Heart right ventricle (tissue), 16 donors: Measurements from ENCODE around the gene RFTN1. TPM values are rescaled to one million over a fixed set of nuclear protein-coding genes. Genes with fewer than 3 reads are reported as not detected.

Experiments
- ATAC-seq, 8 donors: fragments of 200-7000 bp; cut with Tn5 transposase; one replicate each; pipeline ENCODE4 v1.9.1; 2020; ENCODE audit warnings: mild to moderate bottlenecking in 8 of 8, moderate library complexity in 8 of 8, moderate number of reproducible peaks in 1 of 8
- DNase-seq, 2 donors: peaks; one replicate each; pipeline ENCODE4 v3.0.0-alpha.2; 2020
- H3K27ac ChIP-seq, 10 donors: fragments of 200-600 bp; sonication (generic) in 2 of 10; one replicate each; pipeline versions ENCODE4 v1.5.0 to v1.8.0; 2020 to 2022; ENCODE audit warnings: mild to moderate bottlenecking in 3 of 10
- H3K27me3 ChIP-seq, 7 donors: fragments of 200-600 bp; one replicate each; pipeline ENCODE4 v1.8.0; 2021 to 2022; ENCODE audit warnings: mild to moderate bottlenecking in 2 of 7
- H3K36me3 ChIP-seq, 9 donors: fragments of 200-600 bp; sonication (generic) in 1 of 9; one replicate each; pipeline versions ENCODE4 v1.5.0 to v1.8.0; 2020 to 2022; ENCODE audit warnings: mild to moderate bottlenecking in 2 of 9
- H3K4me1 ChIP-seq, 9 donors: fragments of 200-600 bp; sonication (generic) in 1 of 9; one replicate each; pipeline versions ENCODE4 v1.5.0 to v1.8.0; 2020 to 2022; ENCODE audit warnings: mild to moderate bottlenecking in 4 of 9
- H3K4me3 ChIP-seq, 10 donors: fragments of 200-600 bp; sonication (generic) in 2 of 10; one replicate each; pipeline versions ENCODE4 v1.5.0 to v1.8.0; 2020 to 2022; ENCODE audit warnings: mild to moderate bottlenecking in 7 of 10, moderate library complexity in 2 of 10
- H3K9me3 ChIP-seq, 11 donors: fragments of 200-600 bp in 10 of 11; sonication (generic) in 2 of 11; one replicate each; pipeline versions ENCODE4 v1.5.0 to v1.8.0; 2013 to 2022; ENCODE audit warnings: mild to moderate bottlenecking in 2 of 11, control low read depth in 1 of 11, moderate library complexity in 1 of 11
- WGBS, 2 donors: extraction: QIAGEN DNeasy Blood & Tissue Kit; methylation state at CpG; one replicate each; pipeline ENCODE4 v1.1.7; 2013; ENCODE audit warnings: inconsistent platforms in 1 of 2; 5-methylcytosine and 5-hydroxymethylcytosine counted together
- intact Hi-C, 10 donors: fragments of 100-400 bp; cut with DNase I; formaldehyde crosslinking; loops; one replicate each; pipeline versions ENCODE4 v1.11.1 to v1.14.2; 2022
- polyA plus RNA-seq, 2 donors: library from polyadenylated mRNA; stranded (reverse); fragments of 200-250 nt; gene quantifications; one replicate each; pipeline ENCODE4 v1.2.3, GENCODE V29; 2013
- total RNA-seq, 10 donors: library from RNA; stranded (reverse); fragmentation: NEBNext Ultra II Directional in 3 of 10; extraction: Animal tissue kit (Norgen Biotek cat#: 25700) in 3 of 10; gene quantifications; one replicate each; pipeline versions ENCODE4 v1.2.1 to v1.2.4, GENCODE V29; 2021 to 2023
- TF ChIP-seq, protein P1 (sequence below), 9 donors: fragments of 200-600 bp; sonication (generic) in 2 of 9; IDR thresholded peaks; one replicate each; pipeline versions ENCODE4 v1.5.0 to v1.8.0; 2021 to 2022; ENCODE audit warnings: antibody characterized with exemption in 9 of 9, mild to moderate bottlenecking in 5 of 9, moderate library complexity in 1 of 9
- donor health status: Arrhythmogenic right ventricular cardiomyopathy.
- donor health status: ischemic (EF 13 %, LVEDD 7.1; RV severe dilation, severe dysfunction).
- donor health status: healthy with polysubstance abuse.
- donor health status: DM: no; HTN: yes; CAD: no.
- donor health status: DM: no; HTN: no; CAD: no.
- donor health status: ischemic (EF 25% LVEDD 6.9; RV normal size, moderate dysfunction).
- donor health status: ischemic (EF 25% LVEDD 5.7; RV mildly dilated, moderate dysfunction).
- donor health status: healthy.
- donor health status: DM: yes; HTN: yes; CAD: no.
- donor health status: Ischemic cardiomyopathy.
- donor health status: ischemic (EF 35%, LVEDD 5.7; RV mildly dilated, moderate dysfunction).
- donor health status: nonischemic (EF 11% LVEDD 7.7; RV severe dilation, severe dysfunction).
- donor health status: DM: yes; HTN: yes; CAD: no.
- donor health status: PGD.
- donor health status: ischemic (EF 29% LVEDD 5.4; RV normal size, mild dysfunction).
- donor health status: nonischemic (EF 23%, LVEDD 6.1; RV moderate dilation, normal function).

Gene RFTN1
- total and polyA plus RNA-seq, 12 donors, result 17.4 to 32.2 (median 24.0) TPM

DNA sequence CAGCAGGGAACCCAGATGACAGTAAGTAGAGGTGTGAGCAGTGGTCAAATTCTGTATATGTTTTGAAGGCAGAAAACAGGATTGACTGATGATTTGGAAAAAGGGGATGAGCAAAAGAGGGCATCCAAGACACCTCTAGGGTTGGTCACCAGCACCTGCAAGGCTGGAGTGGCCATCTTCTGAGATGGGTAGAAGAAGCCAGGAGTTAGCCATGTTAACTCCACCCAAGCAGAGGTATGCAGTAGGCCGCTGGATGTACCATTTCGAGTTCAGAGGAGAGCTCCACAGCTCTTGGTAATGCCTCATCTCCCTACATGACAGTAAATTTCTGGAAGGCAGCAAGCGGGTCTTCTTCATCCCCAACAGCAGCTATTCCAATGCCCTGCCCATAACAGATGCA, 7.0 kb downstream of the RFTN1 start:
- intact Hi-C loops, result no loop called here
- Histone ChIP-seq H3K4me3 (no peak overlapping the region), H3K36me3 (peaks cover 0 to 4% (median 0%) of the 10 kb centered on the region in 9 donors), H3K9me3 (no peaks in the 10 kb centered on the region), H3K4me1 (peaks cover 7 to 95% (median 51%) of the 10 kb centered on the region in 9 donors), H3K27me3 (no peaks in the 10 kb centered on the region), H3K27ac (no peak overlapping the region)
- 79 to 98% methylated on average over 3 of the region's 3 CpGs for WGBS, 2 donors
- DNase-seq (no peak), ATAC-seq (no peak)
- TF ChIP-seq, protein P1, sequence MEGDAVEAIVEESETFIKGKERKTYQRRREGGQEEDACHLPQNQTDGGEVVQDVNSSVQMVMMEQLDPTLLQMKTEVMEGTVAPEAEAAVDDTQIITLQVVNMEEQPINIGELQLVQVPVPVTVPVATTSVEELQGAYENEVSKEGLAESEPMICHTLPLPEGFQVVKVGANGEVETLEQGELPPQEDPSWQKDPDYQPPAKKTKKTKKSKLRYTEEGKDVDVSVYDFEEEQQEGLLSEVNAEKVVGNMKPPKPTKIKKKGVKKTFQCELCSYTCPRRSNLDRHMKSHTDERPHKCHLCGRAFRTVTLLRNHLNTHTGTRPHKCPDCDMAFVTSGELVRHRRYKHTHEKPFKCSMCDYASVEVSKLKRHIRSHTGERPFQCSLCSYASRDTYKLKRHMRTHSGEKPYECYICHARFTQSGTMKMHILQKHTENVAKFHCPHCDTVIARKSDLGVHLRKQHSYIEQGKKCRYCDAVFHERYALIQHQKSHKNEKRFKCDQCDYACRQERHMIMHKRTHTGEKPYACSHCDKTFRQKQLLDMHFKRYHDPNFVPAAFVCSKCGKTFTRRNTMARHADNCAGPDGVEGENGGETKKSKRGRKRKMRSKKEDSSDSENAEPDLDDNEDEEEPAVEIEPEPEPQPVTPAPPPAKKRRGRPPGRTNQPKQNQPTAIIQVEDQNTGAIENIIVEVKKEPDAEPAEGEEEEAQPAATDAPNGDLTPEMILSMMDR (IDR thresholded peaks at IDR 0.05), result no peak

DNA sequence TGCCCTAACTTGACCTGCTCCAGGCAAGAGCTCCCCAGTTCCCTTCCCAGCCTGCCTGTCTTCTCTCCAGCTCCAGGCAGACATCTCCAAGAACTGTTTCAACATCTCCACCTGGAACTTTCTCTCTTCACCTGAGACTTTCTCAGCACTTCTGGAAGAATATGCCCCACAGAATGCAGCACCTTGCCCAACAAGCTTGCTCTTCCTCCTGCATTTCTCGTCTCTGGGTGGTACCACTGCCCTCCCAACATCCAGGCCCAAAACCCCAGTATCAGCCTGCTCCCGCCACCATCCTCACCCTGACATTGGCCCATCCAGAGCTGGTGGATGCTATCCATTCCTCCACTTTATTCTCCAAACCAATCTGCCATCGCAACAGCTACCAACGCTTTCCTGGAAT, 8.8 kb downstream of the RFTN1 start:
- Histone ChIP-seq H3K36me3 (peaks cover 0 to 19% (median 0%) of the 10 kb centered on the region in 9 donors), H3K9me3 (no peaks in the 10 kb centered on the region), H3K27me3 (no peaks in the 10 kb centered on the region), H3K4me3 (no peak overlapping the region), H3K27ac (no peak overlapping the region), H3K4me1 (peaks cover 7 to 87% (median 34%) of the 10 kb centered on the region in 9 donors)
- no peak for DNase-seq
- ATAC-seq, result no peak
- WGBS, 2 donors, result 85 to 95% methylated on average over 4 of the region's 4 CpGs
- intact Hi-C loops, result no loop called here
- TF ChIP-seq, protein P1 (IDR thresholded peaks at IDR 0.05), result no peak

DNA sequence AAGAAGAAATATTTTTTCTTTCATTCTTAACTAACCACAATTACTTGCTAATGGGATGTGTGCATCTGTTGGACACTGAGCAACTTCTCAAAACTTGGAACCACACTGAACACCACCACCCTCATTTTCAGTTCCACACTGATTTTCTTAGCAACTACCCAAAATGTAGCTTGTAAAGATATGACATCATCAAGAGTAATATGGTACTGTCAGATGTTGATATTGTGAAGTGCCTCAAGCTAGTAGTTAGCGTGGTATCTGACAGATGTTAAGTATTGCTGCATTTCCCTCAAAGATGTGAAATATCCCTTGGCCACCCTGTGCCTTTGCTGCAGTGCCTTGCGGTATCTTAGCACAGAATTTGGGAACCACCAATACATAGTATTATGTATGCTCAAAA, 9.3 kb downstream of the RFTN1 start:
- intact Hi-C loops, result no loop called here
- DNase-seq (no peak), ATAC-seq (peak in 1 of 8 donors; percentile 28)
- Histone ChIP-seq H3K9me3 (peaks cover 0 to 2% (median 0%) of the 10 kb centered on the region in 11 donors), H3K27me3 (no peaks in the 10 kb centered on the region), H3K36me3 (peaks cover 0 to 23% (median 0%) of the 10 kb centered on the region in 9 donors), H3K4me1 (peaks cover 7 to 86% (median 30%) of the 10 kb centered on the region in 9 donors), H3K4me3 (no peak overlapping the region), H3K27ac (no peak overlapping the region)
- 90 to 100% methylated on average over 2 of the region's 2 CpGs for WGBS, 2 donors
- TF ChIP-seq, protein P1 (IDR thresholded peaks at IDR 0.05), result no peak

DNA sequence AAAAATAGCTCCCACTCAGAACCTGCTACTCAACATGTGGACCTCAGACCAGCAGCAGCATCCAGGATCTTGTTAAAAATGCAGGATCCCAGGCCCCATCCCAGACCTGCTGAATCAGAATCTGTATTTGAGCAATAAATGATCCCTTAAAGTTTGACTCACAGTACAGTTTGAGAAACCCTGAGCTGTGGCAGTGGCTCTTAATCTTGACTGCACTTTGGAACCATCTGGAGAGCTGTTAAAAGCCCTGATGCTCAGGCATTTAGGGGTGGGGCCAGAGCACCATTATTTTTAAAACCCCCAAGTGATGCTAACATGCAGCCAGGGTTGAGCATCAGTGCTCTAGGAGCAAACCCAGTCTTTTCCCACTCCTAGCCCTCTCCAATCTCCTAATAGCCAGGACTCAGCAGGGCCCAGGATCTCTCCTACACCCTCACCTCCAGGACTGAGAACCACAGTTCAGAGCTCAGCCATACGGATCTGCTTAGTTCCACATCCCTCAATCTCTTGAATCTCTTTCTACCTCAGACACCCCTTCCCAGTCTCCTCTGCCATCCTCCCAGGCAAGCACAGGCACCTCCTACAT, 10.2 kb downstream of the RFTN1 start:
- no peak for DNase-seq
- TF ChIP-seq, protein P1 (IDR thresholded peaks at IDR 0.05), result no peak
- intact Hi-C loops, result no loop called here
- H3K4me1 ChIP-seq, result peaks cover 4 to 86% (median 30%) of the 10 kb centered on the region in 9 donors
- H3K4me3 ChIP-seq, result no peak overlapping the region
- no peaks in the 10 kb centered on the region for H3K27me3 ChIP-seq
- no peak overlapping the region for H3K27ac ChIP-seq
- 79 to 91% methylated on average over 1 of the region's 1 CpG for WGBS, 2 donors
- H3K36me3 ChIP-seq, result peaks cover 0 to 23% (median 0%) of the 10 kb centered on the region in 9 donors
- peaks cover 0 to 4% (median 0%) of the 10 kb centered on the region in 11 donors for H3K9me3 ChIP-seq
- no peak for ATAC-seq
